ENCODE measurements around the gene MZF1.

DNA sequence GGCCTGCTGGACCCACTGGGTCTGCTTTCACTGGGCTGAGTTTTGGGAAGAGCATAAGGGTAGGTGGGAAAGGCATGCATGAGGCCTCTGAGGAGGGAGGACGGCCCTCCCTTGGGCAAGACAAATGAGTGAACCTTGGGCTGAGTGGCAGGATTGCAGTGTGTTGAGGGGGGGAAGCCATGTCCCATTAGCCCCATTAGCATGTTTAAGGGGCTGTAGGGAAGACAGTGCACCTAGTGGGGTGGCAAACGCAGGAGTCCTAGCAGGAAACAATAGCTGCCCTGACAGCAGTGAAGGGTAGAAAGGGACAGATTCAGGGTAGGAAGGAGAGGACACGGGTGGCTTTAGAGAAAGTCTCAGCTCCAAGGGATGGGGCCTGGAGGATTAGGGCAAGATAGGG lies 50.4 kb downstream of the MZF1 start:
- TF ChIP-seq, protein P1, sequence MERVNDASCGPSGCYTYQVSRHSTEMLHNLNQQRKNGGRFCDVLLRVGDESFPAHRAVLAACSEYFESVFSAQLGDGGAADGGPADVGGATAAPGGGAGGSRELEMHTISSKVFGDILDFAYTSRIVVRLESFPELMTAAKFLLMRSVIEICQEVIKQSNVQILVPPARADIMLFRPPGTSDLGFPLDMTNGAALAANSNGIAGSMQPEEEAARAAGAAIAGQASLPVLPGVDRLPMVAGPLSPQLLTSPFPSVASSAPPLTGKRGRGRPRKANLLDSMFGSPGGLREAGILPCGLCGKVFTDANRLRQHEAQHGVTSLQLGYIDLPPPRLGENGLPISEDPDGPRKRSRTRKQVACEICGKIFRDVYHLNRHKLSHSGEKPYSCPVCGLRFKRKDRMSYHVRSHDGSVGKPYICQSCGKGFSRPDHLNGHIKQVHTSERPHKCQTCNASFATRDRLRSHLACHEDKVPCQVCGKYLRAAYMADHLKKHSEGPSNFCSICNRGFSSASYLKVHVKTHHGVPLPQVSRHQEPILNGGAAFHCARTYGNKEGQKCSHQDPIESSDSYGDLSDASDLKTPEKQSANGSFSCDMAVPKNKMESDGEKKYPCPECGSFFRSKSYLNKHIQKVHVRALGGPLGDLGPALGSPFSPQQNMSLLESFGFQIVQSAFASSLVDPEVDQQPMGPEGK (CRISPR knock-in tag; IDR thresholded peaks at IDR 0.05; ENCODE audit: borderline replicate concordance): no peak
- TF ChIP-seq RARB (CRISPR knock-in tag; IDR thresholded peaks at IDR 0.05): no peak
- no peak for TF ChIP-seq ZC3H10 (CRISPR knock-in tag; IDR thresholded peaks at IDR 0.05)
- TF ChIP-seq ZNF8 (CRISPR knock-in tag; IDR thresholded peaks at IDR 0.05): no peak
- TF ChIP-seq ARNTL (CRISPR knock-in tag; IDR thresholded peaks at IDR 0.05; ENCODE audit: borderline replicate concordance, low read depth): no peak
- TF ChIP-seq ESRRG (CRISPR knock-in tag; IDR thresholded peaks at IDR 0.05): no peak
- TF ChIP-seq ISL1 (CRISPR knock-in tag; IDR thresholded peaks at IDR 0.05): no peak
- no peak for TF ChIP-seq TOX (CRISPR knock-in tag; IDR thresholded peaks at IDR 0.05; ENCODE audit: borderline replicate concordance)
- no peak for TF ChIP-seq CSDC2 (CRISPR knock-in tag; IDR thresholded peaks at IDR 0.05)
- no peak for TF ChIP-seq SNAI2 (CRISPR knock-in tag; IDR thresholded peaks at IDR 0.05)
- TF ChIP-seq TCF4 (CRISPR knock-in tag; IDR thresholded peaks at IDR 0.05; ENCODE audit: borderline replicate concordance): no peak
- TF ChIP-seq, protein P2, sequence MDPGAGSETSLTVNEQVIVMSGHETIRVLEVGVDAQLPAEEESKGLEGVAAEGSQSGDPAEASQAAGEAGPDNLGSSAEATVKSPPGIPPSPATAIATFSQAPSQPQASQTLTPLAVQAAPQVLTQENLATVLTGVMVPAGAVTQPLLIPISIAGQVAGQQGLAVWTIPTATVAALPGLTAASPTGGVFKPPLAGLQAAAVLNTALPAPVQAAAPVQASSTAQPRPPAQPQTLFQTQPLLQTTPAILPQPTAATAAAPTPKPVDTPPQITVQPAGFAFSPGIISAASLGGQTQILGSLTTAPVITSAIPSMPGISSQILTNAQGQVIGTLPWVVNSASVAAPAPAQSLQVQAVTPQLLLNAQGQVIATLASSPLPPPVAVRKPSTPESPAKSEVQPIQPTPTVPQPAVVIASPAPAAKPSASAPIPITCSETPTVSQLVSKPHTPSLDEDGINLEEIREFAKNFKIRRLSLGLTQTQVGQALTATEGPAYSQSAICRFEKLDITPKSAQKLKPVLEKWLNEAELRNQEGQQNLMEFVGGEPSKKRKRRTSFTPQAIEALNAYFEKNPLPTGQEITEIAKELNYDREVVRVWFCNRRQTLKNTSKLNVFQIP (CRISPR knock-in tag; IDR thresholded peaks at IDR 0.05; ENCODE audit: borderline replicate concordance, low read depth): no peak
- no peak for TF ChIP-seq BACH2 (CRISPR knock-in tag; IDR thresholded peaks at IDR 0.05; ENCODE audit: borderline replicate concordance)
- TF ChIP-seq ZNF70 (CRISPR knock-in tag; IDR thresholded peaks at IDR 0.05): no peak

Measured in SK-N-SH treated with all-trans-retinoic acid at 6 μM for 48 hours (cell line).